ENCODE measurements around the gene MAPK8IP2.

GRCh38 chr22:50587407-50587806 lies 13.2 kb upstream of the MAPK8IP2 start:
- TF ChIP-seq, protein P1, sequence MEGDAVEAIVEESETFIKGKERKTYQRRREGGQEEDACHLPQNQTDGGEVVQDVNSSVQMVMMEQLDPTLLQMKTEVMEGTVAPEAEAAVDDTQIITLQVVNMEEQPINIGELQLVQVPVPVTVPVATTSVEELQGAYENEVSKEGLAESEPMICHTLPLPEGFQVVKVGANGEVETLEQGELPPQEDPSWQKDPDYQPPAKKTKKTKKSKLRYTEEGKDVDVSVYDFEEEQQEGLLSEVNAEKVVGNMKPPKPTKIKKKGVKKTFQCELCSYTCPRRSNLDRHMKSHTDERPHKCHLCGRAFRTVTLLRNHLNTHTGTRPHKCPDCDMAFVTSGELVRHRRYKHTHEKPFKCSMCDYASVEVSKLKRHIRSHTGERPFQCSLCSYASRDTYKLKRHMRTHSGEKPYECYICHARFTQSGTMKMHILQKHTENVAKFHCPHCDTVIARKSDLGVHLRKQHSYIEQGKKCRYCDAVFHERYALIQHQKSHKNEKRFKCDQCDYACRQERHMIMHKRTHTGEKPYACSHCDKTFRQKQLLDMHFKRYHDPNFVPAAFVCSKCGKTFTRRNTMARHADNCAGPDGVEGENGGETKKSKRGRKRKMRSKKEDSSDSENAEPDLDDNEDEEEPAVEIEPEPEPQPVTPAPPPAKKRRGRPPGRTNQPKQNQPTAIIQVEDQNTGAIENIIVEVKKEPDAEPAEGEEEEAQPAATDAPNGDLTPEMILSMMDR (IDR thresholded peaks at IDR 0.05), result no peak
- no peak for TF ChIP-seq POLR2A (IDR thresholded peaks at IDR 0.05)
